GM19397 (cell line): Measurements from ENCODE around the gene NIP7.

ENCODE experiments used
- ATAC-seq: cut with Tn5 transposase; IDR thresholded peaks from one replicate; pipeline ENCODE4 v1.9.1; 2021; ENCODE audit warnings: mild to moderate bottlenecking, moderate library complexity; ENCODE audit not compliant: unreplicated experiment

Gene NIP7

DNA sequence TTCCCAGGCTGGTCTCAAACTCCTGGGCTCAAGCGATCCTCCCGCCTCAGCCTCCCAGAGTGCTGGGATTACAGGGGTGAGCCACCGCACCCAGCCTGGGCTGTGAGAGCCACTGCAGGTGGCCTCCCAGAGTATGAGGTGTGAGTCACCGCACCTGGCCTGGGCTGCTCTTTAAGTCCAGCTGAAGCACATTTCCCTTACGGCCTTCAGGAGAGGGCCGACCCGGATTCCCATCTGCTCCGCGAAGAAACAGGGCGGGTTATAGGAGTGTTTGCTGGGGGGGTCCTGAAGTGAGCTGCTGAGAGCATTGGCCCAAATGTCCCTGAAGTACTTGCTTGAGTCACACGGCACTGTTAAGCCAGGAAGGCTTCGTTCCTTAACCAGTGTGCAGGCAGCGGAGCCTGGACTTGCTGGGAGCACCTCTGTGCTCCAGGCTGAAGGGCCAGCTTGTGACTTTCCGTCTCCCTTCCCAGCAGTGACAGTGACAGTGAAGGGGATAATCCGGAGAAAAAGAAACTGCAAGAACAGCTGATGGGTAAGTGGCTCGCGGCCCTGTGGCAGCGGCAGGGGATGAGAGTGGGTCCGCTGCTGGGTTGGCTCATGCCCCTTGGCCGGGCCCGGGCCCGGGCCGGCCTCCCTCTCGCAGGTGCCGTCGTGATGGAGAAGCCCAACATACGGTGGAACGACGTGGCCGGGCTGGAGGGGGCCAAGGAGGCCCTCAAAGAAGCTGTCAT lies 21.2 kb upstream of the NIP7 start:
- no peak for ATAC-seq

GRCh38 chr16:69318911-69319289 lies 20.7 kb upstream of the NIP7 start:
- ATAC-seq: no peak

DNA sequence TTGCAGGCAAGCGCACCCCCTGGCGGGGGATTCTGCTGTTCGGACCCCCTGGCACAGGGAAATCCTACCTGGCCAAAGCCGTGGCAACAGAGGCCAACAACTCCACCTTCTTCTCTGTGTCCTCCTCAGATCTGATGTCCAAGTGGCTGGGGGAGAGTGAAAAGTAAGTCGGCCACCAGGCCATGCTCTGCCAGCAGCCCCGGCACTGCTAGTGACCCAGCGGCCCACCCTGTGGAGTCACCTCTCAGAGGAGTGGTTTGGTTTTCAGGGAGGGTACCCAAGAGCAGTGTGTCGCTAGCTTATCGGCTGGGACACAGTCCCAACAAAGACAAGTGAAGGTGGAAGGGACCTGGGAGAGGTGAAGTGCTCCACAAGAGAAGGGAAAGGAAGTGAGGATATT lies 20.2 kb upstream of the NIP7 start:
- ATAC-seq: no peak

DNA sequence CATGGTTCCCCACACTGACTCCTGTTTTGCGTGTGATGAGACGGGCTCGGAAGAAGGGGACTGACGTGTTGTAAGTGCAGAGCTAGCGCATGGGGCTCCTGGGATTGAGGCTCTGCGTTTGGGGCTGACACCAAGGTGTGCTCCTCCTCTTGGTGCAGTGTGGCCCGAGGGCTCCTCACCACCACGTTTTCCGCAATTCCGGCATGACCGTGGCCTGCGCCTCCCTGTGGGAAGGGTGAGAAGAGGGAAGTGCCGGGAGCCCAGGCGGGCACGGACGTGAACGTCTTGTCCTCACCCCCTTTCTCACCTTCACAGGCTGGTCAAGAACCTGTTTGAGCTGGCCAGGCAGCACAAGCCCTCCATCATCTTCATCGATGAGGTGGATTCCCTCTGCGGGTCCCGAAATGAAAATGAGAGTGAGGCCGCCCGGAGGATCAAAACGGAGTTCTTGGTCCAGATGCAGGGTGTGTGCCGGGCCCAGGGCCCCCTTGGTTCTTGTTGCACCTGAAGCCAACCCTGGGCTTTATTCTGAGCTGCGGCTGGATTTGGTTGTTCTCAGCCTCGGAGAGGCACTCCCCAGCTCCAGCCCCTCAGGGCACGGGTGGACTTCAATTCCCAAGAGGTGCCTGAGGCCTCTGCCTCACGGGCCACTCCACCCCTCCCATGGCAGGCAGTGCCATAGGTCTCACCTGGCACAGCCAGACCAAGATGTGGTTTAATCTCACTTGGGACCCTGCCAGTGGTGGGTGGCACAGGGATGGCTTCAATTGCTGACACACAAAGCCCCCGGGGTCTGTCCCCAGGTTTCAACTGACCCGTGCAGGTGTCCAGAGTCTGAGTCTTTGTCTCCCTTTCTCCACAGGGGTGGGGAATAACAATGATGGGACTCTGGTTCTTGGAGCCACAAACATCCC lies 19.5 kb upstream of the NIP7 start:
- ATAC-seq: no peak

DNA sequence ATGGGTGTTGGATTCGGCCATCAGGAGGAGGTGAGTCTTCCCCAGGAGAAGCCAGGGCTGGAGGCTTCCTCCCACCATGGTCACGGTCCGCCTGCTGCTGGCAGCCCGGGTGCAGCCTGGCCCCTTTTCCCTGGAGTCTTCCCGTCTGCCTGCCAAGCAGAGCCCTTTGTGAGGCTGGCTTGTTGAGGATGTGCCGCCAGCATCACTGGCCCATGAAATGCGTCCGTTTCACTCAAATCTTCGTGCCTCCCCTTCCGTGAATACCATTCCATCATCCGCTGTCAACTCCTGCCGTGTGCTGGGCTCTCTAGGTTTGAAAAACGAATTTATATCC lies 18.9 kb upstream of the NIP7 start:
- no peak for ATAC-seq

DNA sequence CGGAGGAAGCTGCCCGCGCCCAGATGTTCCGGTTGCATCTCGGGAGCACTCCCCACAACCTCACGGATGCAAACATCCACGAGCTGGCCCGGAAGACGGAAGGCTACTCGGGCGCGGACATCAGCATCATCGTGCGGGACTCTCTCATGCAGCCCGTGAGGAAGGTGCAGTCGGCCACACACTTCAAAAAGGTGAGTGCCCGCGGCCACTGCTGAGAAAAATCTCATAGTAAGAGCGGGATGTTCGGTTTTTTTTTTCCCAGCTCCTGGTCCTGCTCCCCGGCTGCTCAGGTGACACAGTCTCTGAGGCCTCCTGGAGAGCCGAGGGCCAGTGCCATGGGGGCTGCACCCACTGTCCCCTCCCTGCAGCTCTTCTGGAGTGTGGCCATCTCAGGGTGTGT lies 18.5 kb upstream of the NIP7 start:
- no peak for ATAC-seq

DNA sequence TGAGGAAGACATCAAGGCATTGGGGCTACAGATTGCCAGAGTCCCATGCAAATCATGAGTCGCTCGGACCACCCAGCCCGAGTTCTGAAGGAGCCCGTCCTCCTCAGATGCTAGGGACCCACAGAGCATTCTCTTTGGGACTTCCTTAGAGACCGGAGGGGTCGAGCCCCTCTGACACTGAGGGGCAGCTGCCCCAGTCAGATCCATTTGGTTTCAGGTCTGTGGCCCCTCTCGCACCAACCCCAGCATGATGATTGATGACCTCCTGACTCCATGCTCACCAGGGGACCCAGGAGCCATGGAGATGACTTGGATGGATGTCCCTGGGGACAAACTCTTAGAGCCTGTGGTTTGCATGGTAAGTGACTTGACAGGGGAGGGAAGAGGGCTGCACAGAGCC lies 17.2 kb upstream of the NIP7 start:
- no peak for ATAC-seq

DNA sequence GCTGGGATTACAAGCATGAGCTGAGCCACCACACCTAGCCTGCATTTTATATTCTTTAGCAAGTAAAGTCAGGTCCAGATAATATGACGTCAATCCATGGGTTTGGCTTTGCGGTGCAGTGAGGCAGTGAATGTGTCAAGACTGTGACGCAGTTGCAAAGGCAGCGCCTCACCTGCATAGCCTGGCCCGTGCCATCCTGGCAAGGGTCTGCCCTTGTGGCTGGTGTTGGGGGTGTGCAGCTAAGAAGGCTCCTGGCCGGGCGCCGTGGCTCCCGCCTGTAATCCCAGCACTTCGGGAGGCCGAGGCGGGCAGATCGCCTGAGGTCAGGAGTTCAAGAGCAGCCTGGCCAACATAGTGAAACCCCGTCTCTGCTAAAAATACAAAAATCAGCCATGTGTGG lies 16.2 kb upstream of the NIP7 start:
- no peak for ATAC-seq

GRCh38 chr16:69324013-69324531 lies 15.5 kb upstream of the NIP7 start:
- ATAC-seq: no peak

GRCh38 chr16:69324585-69325253 lies 14.9 kb upstream of the NIP7 start:
- no peak for ATAC-seq

- no peak for ATAC-seq
Measured at GRCh38 chr16:69325784-69326171, 13.8 kb upstream of the NIP7 start.

GRCh38 chr16:69326172-69326873 lies 13.2 kb upstream of the NIP7 start:
- ATAC-seq: no peak

- ATAC-seq: no peak
Measured at GRCh38 chr16:69327585-69328310, 11.8 kb upstream of the NIP7 start.

GRCh38 chr16:69328854-69329316 lies 10.7 kb upstream of the NIP7 start:
- no peak for ATAC-seq

- peak; percentile 38 for ATAC-seq
Measured at GRCh38 chr16:69329369-69330285, 9.9 kb upstream of the NIP7 start.

- ATAC-seq: peak; percentile 96
Measured at GRCh38 chr16:69330286-69331109, 9.1 kb upstream of the NIP7 start, which contains the start of gene PDF. Gene PDF, minus strand, starts transcription at chr16:69330588. Its CDS starts 18 bp downstream, at chr16:69330570.

GRCh38 chr16:69334696-69335095 lies 4.9 kb upstream of the NIP7 start:
- no peak for ATAC-seq
